HG03571 (cell line): ENCODE measurements around the gene PDE4B.
"Not testable (repeated sequence)": the region's sequence is repeated elsewhere in the genome, so short reads cannot be mapped to it uniquely, and the experiment has no call there.

ENCODE experiments used
- ATAC-seq: cut with Tn5 transposase; IDR thresholded peaks from one replicate; pipeline ENCODE4 v1.9.1; 2021; ENCODE audit not compliant: unreplicated experiment

PDE4B gene

GRCh38 chr1:66402194-66402593, 609.5 kb downstream of the PDE4B start:
- ATAC-seq: peak; percentile 82

GRCh38 chr1:66403007-66403731, 610.5 kb downstream of the PDE4B start:
- ATAC-seq: no peak

- ATAC-seq: no peak
These were observed 612.4 kb downstream of the PDE4B start for GRCh38 chr1:66405061-66405460.

GRCh38 chr1:66411449-66411848, 618.8 kb downstream of the PDE4B start:
- not testable (repeated sequence) for ATAC-seq

GRCh38 chr1:66412704-66413103, 620.0 kb downstream of the PDE4B start:
- no peak for ATAC-seq

GRCh38 chr1:66413136-66413837, 620.6 kb downstream of the PDE4B start:
- ATAC-seq: peak; percentile 82

GRCh38 chr1:66413838-66414175, 621.1 kb downstream of the PDE4B start:
- no peak for ATAC-seq

- ATAC-seq: no peak
These were observed 622.6 kb downstream of the PDE4B start for GRCh38 chr1:66415281-66415680.

GRCh38 chr1:66415866-66416265, 623.2 kb downstream of the PDE4B start:
- ATAC-seq: no peak

- ATAC-seq: no peak
These were observed 623.6 kb downstream of the PDE4B start for GRCh38 chr1:66416295-66416694.

GRCh38 chr1:66418021-66418420, 625.3 kb downstream of the PDE4B start:
- ATAC-seq: no peak

- ATAC-seq: not testable (repeated sequence)
These were observed 627.5 kb downstream of the PDE4B start for GRCh38 chr1:66420171-66420570.

GRCh38 chr1:66420906-66421305, 628.2 kb downstream of the PDE4B start:
- not testable (repeated sequence) for ATAC-seq

- no peak for ATAC-seq
These were observed 630.1 kb downstream of the PDE4B start for GRCh38 chr1:66422804-66423203.
